WTC11 (cell line): ENCODE results near the gene LARP1. TPM values are rescaled to one million over a fixed set of nuclear protein-coding genes. Genes with fewer than 3 reads are reported as not detected.

Experiments
- ATAC-seq: fragments of 200-7000 bp; cut with Tn5 transposase; 2 replicates; pipeline ENCODE4 v1.10.0; 2021; ENCODE audit warnings: mild to moderate bottlenecking, moderate library complexity
- CTCF ChIA-PET: fragments of 300-600 bp; sonication (Branson Sonifier 250); formaldehyde crosslinking; loops from one replicate; lab custom pipeline; 2021; ENCODE audit warnings: antibody characterized with exemption; lab: Charles Lee
- POLR2A ChIA-PET: fragments of 350-600 bp; sonication (Branson Sonifier 250); formaldehyde crosslinking; loops from one replicate; lab custom pipeline; 2021; ENCODE audit warnings: antibody characterized with exemption; lab: Charles Lee
- DNase-seq: peaks from one replicate; pipeline ENCODE4 v3.0.0; 2021; ENCODE audit warnings: low spot score
- H3K27ac Mint-ChIP-seq: 2 replicates; pipeline ENCODE4 v1.8.0; 2021; ENCODE audit warnings: mixed read lengths
- H3K27me3 Mint-ChIP-seq: 2 replicates; pipeline ENCODE4 v1.8.0; 2021; ENCODE audit warnings: low read depth, mild to moderate bottlenecking, moderate library complexity, mixed read lengths
- H3K36me3 Mint-ChIP-seq: 2 replicates; pipeline ENCODE4 v1.8.0; 2021; ENCODE audit warnings: mixed read lengths
- H3K4me1 Mint-ChIP-seq: 2 replicates; pipeline ENCODE4 v1.8.0; 2022; ENCODE audit warnings: mixed read lengths
- H3K4me3 Mint-ChIP-seq: 2 replicates; pipeline ENCODE4 v1.8.0; 2021; ENCODE audit warnings: mild to moderate bottlenecking, moderate library complexity, mixed read lengths
- H3K9me3 Mint-ChIP-seq: 2 replicates; pipeline ENCODE4 v1.8.0; 2021; ENCODE audit warnings: mixed read lengths
- ELF4 ChIP-seq: sonication (generic); formaldehyde crosslinking; IDR thresholded peaks from 2 replicates; pipeline ENCODE4 v1.8.1; 2022; ENCODE audit warnings: low read depth, mild to moderate bottlenecking, moderate library complexity, missing genetic modification reagents
- FOXK1 ChIP-seq: sonication (generic); formaldehyde crosslinking; IDR thresholded peaks from 2 replicates; pipeline ENCODE4 v1.8.0; 2022; ENCODE audit warnings: mild to moderate bottlenecking, moderate library complexity, missing genetic modification reagents
- MAX ChIP-seq: sonication (generic); formaldehyde crosslinking; IDR thresholded peaks from 2 replicates; pipeline ENCODE4 v1.8.0; 2022; ENCODE audit warnings: mild to moderate bottlenecking, missing genetic modification reagents
- NFATC4 ChIP-seq: fragments of 250-450 bp; sonication (Bioruptor Pico); IDR thresholded peaks from 2 replicates; pipeline ENCODE4 v1.9.0; 2021; ENCODE audit warnings: mild to moderate bottlenecking
- NFYB ChIP-seq: sonication (generic); formaldehyde crosslinking; conservative IDR thresholded peaks from 2 replicates; pipeline ENCODE4 v1.8.0; 2022; ENCODE audit warnings: low read depth, missing genetic modification reagents
- PREB ChIP-seq: sonication (generic); formaldehyde crosslinking; IDR thresholded peaks from 2 replicates; pipeline ENCODE4 v1.8.1; 2022; ENCODE audit warnings: mild to moderate bottlenecking, missing genetic modification reagents, moderate library complexity, borderline replicate concordance
- PRRX2 ChIP-seq: fragments of 250-450 bp; sonication (Bioruptor Pico); IDR thresholded peaks from 2 replicates; pipeline ENCODE4 v1.8.0; 2021; ENCODE audit warnings: mild to moderate bottlenecking
- RORB ChIP-seq: fragments of 250-450 bp; sonication (Bioruptor Pico); IDR thresholded peaks from 2 replicates; pipeline ENCODE4 v1.9.0; 2021; ENCODE audit warnings: mild to moderate bottlenecking
- ZNF425 ChIP-seq: fragments of 250-450 bp; sonication (Bioruptor Pico); conservative IDR thresholded peaks from 2 replicates; pipeline ENCODE4 v1.9.0; 2021; ENCODE audit warnings: mild to moderate bottlenecking
- total RNA-seq: library from RNA; stranded (reverse); gene quantifications from 3 replicates; pipeline ENCODE4 v1.2.3, GENCODE V29; 2021
- TF ChIP-seq, protein P1 (sequence below): fragments of 250-450 bp; sonication (Bioruptor Pico); IDR thresholded peaks from 2 replicates; pipeline ENCODE4 v2.1.2; 2022; ENCODE audit warnings: mild to moderate bottlenecking, moderate library complexity
- TF ChIP-seq, protein P2 (sequence below): fragments of 250-450 bp; sonication (Bioruptor Pico); IDR thresholded peaks from 2 replicates; pipeline ENCODE4 v1.9.0; 2021; ENCODE audit warnings: mild to moderate bottlenecking, borderline replicate concordance
- TF ChIP-seq, protein P3 (sequence below): fragments of 200-600 bp; IDR thresholded peaks from 2 replicates; pipeline ENCODE4 v1.8.0; 2022; ENCODE audit warnings: antibody characterized with exemption

LARP1 gene
- total RNA-seq, 1 experiment from 2014 or later, result 406 TPM

DNA sequence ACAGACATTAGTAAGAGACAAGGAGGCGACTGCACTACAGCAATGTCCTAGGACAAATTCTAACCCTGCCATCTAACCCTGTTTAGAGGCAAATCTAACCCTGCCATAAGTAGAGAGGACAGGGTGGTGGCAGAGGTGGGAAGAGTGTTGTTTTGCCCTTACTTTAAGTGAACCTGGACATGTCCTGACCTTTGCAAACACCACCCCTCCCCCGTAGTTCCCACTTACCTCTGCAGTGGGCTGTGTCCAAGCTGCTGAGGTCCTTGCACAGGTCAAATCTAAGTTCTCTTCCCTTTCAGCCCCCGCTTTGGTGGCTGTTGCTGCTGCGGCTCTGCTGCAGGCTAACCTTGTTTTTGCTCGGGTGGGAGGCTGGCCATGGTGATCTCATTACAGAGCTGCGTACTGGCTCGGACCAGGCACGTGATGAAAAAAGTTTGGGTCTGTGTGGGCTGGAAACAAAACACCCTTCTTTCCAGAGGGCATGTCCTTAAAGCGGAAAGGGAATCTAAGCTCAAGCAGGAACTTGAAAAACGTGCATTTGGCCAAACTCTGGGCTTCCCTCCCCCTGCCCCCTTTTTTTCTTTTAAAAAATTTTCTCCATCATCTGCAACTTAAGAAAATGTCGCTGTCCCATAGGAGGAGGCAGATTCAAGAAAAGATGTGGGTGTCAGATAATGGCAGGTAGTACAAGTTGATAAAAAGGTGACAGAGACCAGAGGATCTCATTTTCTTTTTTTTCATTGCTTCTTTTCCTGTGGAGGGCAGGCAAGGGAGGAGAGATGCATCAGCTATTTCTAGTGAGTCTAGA lies 95.3 kb downstream of the LARP1 start, which contains the start of gene FAXDC2 (continued):
- TF ChIP-seq MAX (0 out of 2 replicates have a peak, but pooled peaks have one; percentile 50), PRRX2 (CRISPR knock-in tag) (no peak), NFATC4 (CRISPR knock-in tag) (no peak), ZNF425 (no peak), PREB (CRISPR knock-in tag) (no peak), RORB (CRISPR knock-in tag) (no peak), FOXK1 (CRISPR knock-in tag) (peak; percentile 63; the same call in 1 of the 2 replicates)
- TF ChIP-seq, protein P1, sequence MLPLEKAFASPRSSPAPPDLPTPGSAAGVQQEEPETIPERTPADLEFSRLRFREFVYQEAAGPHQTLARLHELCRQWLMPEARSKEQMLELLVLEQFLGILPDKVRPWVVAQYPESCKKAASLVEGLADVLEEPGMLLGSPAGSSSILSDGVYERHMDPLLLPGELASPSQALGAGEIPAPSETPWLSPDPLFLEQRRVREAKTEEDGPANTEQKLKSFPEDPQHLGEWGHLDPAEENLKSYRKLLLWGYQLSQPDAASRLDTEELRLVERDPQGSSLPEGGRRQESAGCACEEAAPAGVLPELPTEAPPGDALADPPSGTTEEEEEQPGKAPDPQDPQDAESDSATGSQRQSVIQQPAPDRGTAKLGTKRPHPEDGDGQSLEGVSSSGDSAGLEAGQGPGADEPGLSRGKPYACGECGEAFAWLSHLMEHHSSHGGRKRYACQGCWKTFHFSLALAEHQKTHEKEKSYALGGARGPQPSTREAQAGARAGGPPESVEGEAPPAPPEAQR (CRISPR knock-in tag), result no peak
- TF ChIP-seq, protein P2, sequence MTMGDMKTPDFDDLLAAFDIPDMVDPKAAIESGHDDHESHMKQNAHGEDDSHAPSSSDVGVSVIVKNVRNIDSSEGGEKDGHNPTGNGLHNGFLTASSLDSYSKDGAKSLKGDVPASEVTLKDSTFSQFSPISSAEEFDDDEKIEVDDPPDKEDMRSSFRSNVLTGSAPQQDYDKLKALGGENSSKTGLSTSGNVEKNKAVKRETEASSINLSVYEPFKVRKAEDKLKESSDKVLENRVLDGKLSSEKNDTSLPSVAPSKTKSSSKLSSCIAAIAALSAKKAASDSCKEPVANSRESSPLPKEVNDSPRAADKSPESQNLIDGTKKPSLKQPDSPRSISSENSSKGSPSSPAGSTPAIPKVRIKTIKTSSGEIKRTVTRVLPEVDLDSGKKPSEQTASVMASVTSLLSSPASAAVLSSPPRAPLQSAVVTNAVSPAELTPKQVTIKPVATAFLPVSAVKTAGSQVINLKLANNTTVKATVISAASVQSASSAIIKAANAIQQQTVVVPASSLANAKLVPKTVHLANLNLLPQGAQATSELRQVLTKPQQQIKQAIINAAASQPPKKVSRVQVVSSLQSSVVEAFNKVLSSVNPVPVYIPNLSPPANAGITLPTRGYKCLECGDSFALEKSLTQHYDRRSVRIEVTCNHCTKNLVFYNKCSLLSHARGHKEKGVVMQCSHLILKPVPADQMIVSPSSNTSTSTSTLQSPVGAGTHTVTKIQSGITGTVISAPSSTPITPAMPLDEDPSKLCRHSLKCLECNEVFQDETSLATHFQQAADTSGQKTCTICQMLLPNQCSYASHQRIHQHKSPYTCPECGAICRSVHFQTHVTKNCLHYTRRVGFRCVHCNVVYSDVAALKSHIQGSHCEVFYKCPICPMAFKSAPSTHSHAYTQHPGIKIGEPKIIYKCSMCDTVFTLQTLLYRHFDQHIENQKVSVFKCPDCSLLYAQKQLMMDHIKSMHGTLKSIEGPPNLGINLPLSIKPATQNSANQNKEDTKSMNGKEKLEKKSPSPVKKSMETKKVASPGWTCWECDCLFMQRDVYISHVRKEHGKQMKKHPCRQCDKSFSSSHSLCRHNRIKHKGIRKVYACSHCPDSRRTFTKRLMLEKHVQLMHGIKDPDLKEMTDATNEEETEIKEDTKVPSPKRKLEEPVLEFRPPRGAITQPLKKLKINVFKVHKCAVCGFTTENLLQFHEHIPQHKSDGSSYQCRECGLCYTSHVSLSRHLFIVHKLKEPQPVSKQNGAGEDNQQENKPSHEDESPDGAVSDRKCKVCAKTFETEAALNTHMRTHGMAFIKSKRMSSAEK (CRISPR knock-in tag), result no peak
- TF ChIP-seq, protein P3, sequence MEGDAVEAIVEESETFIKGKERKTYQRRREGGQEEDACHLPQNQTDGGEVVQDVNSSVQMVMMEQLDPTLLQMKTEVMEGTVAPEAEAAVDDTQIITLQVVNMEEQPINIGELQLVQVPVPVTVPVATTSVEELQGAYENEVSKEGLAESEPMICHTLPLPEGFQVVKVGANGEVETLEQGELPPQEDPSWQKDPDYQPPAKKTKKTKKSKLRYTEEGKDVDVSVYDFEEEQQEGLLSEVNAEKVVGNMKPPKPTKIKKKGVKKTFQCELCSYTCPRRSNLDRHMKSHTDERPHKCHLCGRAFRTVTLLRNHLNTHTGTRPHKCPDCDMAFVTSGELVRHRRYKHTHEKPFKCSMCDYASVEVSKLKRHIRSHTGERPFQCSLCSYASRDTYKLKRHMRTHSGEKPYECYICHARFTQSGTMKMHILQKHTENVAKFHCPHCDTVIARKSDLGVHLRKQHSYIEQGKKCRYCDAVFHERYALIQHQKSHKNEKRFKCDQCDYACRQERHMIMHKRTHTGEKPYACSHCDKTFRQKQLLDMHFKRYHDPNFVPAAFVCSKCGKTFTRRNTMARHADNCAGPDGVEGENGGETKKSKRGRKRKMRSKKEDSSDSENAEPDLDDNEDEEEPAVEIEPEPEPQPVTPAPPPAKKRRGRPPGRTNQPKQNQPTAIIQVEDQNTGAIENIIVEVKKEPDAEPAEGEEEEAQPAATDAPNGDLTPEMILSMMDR, result no peak
- TF ChIP-seq, all 79 proteins: peak for 6

DNA sequence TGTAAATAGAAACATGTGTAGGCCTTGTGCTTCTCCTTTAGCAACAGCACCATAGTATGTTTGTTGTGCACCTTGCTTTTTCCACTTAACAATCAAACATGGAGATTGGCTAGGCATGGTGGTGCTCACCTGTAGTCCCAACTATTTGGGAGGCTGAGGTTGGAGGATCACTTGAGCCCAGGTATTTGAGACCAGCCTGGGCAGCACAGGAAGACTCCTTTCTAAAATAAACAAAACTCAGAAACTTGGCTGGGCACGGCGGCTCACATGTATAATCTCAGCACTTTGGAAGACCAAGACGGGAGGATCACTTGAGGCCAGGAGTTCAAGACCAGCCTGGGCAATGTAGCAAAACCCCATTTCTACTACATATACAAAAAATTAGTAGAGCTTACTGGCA lies 96.2 kb downstream of the LARP1 start:
- Mint-ChIP-seq H3K9me3 (no peaks in the 10 kb centered on the region), H3K27me3 (no peaks in the 10 kb centered on the region), H3K4me3 (peak overlapping the region; percentile 83; the same call in 1 of the 2 replicates), H3K27ac (peak overlapping the region; percentile 57), H3K36me3 (no peaks in the 10 kb centered on the region), H3K4me1 (peaks cover 23% of the 10 kb centered on the region)
- no peak for DNase-seq
- TF ChIP-seq ELF4 (no peak), NFYB (CRISPR knock-in tag) (no peak)
- ATAC-seq, result no peak
- ChIA-PET POLR2A (interaction anchor here (1.4 kb wide), 1 partner anchor 11 kb away, joined by 4 read pairs; no protein-coding TSS in a partner anchor), CTCF (interaction anchor here (1.2 kb wide), 1 partner anchor 201 kb away, joined by 5 read pairs; no protein-coding TSS in a partner anchor)
